Measurements from ENCODE around the gene SMIM43.
A peak's percentile ranks its signal among the peaks of the same experiment; 100 is the strongest.

SMIM43 gene

GRCh38 chr4:121764702-121765367 is at the start of gene SMIM43:
Gene SMIM43, minus strand, starts transcription at chr4:121765164. Its CDS starts 59 bp downstream, at chr4:121765105.
- no peak for DNase-seq

GRCh38 chr4:121814756-121815155 is 49.8 kb upstream of the SMIM43 start:
- no peak for DNase-seq

GRCh38 chr4:121811122-121811521 is 46.2 kb upstream of the SMIM43 start:
- DNase-seq: no peak

GRCh38 chr4:121806411-121806810 is 41.4 kb upstream of the SMIM43 start:
- no peak for DNase-seq

GRCh38 chr4:121801715-121802075 is 36.7 kb upstream of the SMIM43 start:
- DNase-seq: no peak

GRCh38 chr4:121800961-121801714 is 36.2 kb upstream of the SMIM43 start, which contains the start of gene EXOSC9:
Gene EXOSC9, plus strand, starts transcription at chr4:121801323. Its CDS starts 102 bp downstream, at chr4:121801425.
- peak; percentile 95 for DNase-seq

GRCh38 chr4:121800638-121800960 is 35.6 kb upstream of the SMIM43 start:
- no peak for DNase-seq

GRCh38 chr4:121799867-121800501 is 35.0 kb upstream of the SMIM43 start:
- no peak for DNase-seq

- no peak for DNase-seq
Observed at GRCh38 chr4:121799208-121799823, 34.4 kb upstream of the SMIM43 start.

GRCh38 chr4:121796283-121796682 is 31.3 kb upstream of the SMIM43 start:
- no peak for DNase-seq

- DNase-seq: no peak
Observed at GRCh38 chr4:121794505-121795188, 29.7 kb upstream of the SMIM43 start.

GRCh38 chr4:121792966-121793365 is 28.0 kb upstream of the SMIM43 start:
- no peak for DNase-seq

- no peak for DNase-seq
Observed at GRCh38 chr4:121791481-121791880, 26.5 kb upstream of the SMIM43 start.

- DNase-seq: no peak
Observed at GRCh38 chr4:121790976-121791375, 26.0 kb upstream of the SMIM43 start.

GRCh38 chr4:121789960-121790829 is 25.2 kb upstream of the SMIM43 start:
- DNase-seq: no peak

GRCh38 chr4:121789455-121789854 is 24.5 kb upstream of the SMIM43 start:
- DNase-seq: no peak

GRCh38 chr4:121788896-121789295 is 23.9 kb upstream of the SMIM43 start:
- DNase-seq: no peak

GRCh38 chr4:121786221-121786620 is 21.3 kb upstream of the SMIM43 start:
- no peak for DNase-seq

- DNase-seq: no peak
Observed at GRCh38 chr4:121785479-121785878, 20.5 kb upstream of the SMIM43 start.

- no peak for DNase-seq
Observed at GRCh38 chr4:121784975-121785374, 20.0 kb upstream of the SMIM43 start.

GRCh38 chr4:121784401-121784800 is 19.4 kb upstream of the SMIM43 start:
- DNase-seq: no peak

- no peak for DNase-seq
Observed at GRCh38 chr4:121783210-121783609, 18.2 kb upstream of the SMIM43 start.

All from activated CD4-positive, CD25-positive, alpha-beta regulatory T cell treated with anti-CD3 and anti-CD28 coated beads, Interleukin-2, amount 50 U/mL, for 72 hours (primary cell).